NCI-H526 treated with DMSO at 0.1 percent for 48 hours (cell line): ENCODE data around the gene FAM227B.
"Not testable (repeated sequence)": the region's sequence is repeated elsewhere in the genome, so short reads cannot be mapped to it uniquely, and the experiment has no call there.

Source experiments
- DNase-seq: peaks from one replicate; lab custom pipeline; 2025; lab: John Stamatoyannopoulos, UW

FAM227B gene, protein sequence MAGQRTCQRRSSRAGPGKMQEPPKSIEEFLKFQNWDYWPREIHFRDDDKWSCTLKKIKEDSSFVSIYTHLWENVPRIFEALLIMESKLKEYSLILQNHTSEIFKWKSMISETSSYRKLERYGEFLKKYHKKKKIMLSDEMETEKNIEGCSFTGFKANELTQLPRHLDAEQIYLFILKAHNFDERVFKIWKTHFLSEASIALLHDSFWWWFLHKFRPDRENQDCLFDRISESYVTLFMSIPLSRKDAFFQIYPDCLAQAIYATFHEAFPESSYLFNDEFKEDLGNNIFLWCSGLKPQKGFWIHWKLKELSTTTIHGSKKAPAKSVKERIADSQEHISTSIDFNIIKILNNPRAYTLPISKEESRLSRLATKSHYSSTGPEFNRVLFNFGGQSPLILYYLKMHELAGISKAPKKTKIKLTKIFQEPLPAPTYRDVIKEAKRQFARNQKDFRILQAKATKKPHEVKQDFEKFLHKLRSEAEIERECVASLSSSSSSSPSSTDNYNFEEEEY

DNA sequence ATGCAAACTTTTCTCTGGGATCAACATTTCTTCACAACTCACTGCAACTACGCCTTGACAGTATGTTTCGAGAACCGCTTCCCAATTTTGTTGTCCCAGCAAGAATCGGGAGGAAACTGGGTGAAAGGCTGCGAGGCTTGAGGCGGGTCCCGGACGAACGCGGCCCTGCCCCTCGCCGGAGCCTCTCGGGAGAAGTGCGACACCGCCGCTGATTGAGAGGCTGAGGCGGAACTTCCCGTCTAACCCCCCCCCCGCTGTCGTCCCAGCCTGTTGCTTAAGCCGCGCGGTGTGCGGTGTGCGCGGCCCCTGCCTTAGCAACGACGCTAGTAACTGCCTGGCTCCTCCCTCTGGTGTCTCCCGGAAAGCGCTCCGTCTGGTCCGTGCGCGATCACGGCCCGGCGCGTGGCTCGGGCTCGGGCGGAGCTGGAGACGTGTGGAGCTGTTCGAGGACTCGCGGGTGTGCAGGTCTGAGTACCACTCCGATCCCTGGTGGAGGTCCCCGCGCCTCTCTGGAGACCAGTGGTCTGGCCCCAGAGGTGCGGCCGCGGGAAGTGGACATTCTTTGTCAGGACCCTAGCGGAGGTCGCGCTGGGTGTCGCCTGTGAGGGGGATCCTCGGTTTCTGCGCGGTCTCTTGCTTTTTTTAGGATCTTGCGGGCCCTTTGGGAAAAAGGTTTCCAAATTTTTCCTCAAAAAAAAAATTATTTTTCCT lies at the start of gene FAM227B, which contains the start of gene DTWD1:
TSS of gene FAM227B (minus strand) at position 161 of the 711 bp plus-strand sequence. CDS start 5,647 bp downstream, outside the sequence.
TSS of gene DTWD1 (plus strand) at position 391 of the 711 bp plus-strand sequence. CDS start 4,120 bp downstream, outside the sequence.
- peak; percentile 97 for DNase-seq

- no peak for DNase-seq
These were observed 48.7 kb upstream of the FAM227B start for GRCh38 chr15:49669288-49669687.

DNA sequence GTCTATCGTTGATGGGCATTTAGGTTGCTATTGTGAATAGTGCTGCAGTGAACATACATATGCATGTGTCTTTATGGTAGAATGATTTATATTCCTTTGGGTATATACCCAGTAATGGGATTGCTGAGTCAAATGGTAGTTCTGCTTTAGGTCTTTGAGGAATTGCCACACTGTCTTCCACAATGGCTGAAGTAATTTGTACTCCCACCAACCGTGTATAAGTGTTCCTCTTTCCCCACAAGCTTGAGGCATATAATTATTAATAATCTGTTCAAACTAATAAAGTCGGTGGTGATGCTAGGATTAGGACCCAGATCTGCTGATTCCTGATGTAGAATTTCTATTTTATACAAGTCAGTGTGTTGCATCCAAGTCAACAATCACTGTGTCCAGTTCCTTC lies 45.9 kb upstream of the FAM227B start:
- DNase-seq = not testable (repeated sequence)

GRCh38 chr15:49664716-49665115 lies 44.1 kb upstream of the FAM227B start:
- no peak for DNase-seq

- DNase-seq = no peak
These were observed 36.1 kb upstream of the FAM227B start for GRCh38 chr15:49656734-49657133.

DNA sequence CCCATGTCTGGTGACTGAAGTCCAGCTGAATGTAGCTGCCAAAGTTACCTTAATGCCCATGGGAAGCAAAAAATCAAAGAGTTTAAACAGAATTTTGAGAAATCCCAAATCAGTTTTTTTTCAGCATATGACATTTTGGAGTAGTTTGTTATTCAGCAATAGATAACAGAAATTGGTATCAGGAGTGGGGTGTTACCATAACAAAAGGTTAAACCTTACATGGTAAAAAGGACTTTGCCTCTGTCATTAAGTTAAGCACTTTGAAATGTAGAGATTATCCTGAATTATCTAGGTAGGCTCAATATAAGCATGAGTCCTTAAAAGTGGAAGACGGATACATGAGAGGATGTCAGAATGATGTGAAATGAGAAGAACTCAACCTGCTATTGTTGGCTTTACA lies 32.3 kb upstream of the FAM227B start:
- DNase-seq = no peak

DNA sequence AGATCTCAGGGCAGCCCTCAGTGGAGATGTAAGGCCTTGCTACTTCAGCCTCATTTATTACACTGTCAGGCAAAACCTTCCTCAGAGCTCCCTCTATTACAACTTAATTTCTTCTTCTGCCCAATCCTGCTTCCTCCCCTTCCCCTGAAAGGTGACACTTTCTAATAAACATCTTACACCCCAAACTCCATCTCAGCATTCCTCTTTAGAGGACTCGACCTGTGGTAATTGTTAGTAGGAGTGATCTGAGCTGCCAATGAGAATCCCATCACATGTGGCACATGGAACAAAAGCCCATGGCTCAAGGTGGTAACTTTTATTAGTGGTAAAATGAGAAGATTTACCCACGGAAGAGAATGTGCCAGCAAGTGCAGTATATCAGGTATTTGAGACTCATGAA lies 30.1 kb upstream of the FAM227B start:
- DNase-seq = no peak

- DNase-seq = no peak
These were observed 29.4 kb upstream of the FAM227B start for GRCh38 chr15:49649987-49650386.

- no peak for DNase-seq
These were observed 26.3 kb upstream of the FAM227B start for GRCh38 chr15:49646891-49647290.

GRCh38 chr15:49645941-49646340 lies 25.3 kb upstream of the FAM227B start:
- no peak for DNase-seq

DNA sequence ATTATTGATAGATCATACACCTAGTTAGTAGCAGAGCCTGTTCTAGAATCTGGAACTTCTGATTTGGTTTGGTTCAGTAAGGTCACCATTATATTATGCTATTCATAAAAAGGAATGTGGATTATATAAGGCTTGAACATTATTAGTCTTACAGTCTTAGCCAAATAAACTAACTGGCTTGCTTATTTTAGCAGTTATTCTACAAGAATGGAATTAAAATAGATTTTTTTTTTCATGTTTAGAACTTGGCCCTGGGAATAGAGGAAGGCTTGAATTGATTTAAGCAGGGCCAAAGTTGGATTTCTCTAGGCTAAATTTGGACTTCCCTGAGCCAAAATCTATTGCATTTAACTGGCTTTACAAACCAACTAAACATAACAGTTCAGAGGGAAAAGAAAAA lies 24.7 kb upstream of the FAM227B start:
- no peak for DNase-seq

DNA sequence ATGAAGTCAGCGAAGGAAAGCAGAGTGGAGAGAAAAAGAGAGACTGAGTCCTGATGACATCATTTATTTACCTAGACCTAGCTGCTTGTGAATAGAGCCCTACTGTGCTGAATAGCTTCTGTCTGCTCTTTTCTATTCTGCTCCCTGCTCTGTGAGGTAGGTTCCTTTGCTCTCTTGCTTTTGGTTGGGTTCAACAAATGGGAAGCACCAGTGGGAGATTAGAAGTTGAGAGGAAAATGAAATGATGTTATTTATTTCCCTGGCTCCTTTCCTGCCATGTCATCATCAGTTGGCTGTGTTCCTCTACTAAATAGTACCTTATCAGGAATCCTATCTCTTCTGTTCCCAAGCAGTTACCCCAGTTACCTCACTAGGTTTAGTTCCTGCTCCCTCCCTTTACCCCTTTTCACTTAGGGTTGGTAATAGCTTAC lies 23.8 kb upstream of the FAM227B start:
- no peak for DNase-seq

- DNase-seq = no peak
These were observed 17.2 kb upstream of the FAM227B start for GRCh38 chr15:49637857-49638256.

- peak; percentile 10 for DNase-seq
These were observed 7.8 kb upstream of the FAM227B start for GRCh38 chr15:49628379-49628778.

DNA sequence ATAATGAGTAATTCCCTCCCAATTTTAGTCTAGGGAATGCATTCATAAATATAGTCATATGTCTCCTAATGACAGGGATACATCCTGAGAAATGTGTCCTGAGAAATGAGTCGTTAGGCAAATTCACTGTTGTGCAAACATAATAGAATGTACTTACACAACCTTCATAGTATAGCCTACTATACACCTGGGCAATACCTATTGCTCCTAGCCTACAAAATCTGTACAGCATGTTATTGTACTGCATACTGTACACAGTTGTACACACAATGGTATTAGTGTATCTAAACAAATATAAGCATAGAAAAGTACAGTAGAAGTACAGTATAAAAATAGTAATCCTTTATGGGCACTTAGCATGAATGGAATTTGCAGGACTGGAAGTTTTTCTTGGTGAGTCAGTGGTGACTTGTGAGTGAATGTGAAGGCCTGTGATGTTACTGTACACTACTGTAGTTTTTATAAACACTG lies 6.8 kb upstream of the FAM227B start:
- peak; percentile 87 for DNase-seq

- DNase-seq = no peak
These were observed 4.9 kb upstream of the FAM227B start for GRCh38 chr15:49625460-49626036.

DNA sequence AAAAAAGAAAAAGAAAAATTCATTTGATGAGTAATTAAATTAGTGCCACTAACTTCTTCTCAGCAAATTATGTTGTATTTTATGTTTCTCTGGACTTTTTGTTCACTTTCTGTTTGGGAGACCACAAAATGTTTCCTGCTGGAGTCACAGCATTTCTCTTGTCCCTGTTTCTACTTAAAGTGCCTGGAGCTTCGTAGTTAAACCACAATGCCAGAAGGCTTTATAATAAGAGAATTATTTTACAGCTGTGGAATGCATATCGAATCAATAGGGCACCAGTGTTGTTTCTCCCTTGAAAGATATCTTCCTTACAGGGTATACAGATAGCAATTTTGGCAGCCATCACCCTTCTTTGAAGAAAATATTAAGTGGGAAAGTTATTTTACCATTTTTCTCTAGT lies 3.4 kb upstream of the FAM227B start:
- no peak for DNase-seq

DNA sequence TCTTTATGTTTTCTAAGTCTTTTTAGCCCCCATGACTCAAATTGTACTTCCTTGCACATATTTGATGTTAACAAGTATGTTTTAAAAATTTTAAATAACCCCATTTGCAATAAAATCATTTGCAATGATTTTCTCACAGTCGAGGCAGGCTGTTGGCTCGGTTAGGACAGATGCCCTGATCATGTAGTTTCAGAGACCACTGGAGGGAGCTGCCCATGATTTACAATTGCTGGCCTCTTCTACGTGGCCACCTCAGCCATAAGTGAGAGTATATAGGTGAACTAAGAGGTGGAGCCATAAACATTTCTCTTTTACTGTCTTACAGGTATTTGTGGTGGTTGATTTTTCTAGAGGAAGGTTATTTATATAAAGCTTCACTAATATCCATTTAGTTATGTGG lies 1.9 kb upstream of the FAM227B start:
- no peak for DNase-seq

DNA sequence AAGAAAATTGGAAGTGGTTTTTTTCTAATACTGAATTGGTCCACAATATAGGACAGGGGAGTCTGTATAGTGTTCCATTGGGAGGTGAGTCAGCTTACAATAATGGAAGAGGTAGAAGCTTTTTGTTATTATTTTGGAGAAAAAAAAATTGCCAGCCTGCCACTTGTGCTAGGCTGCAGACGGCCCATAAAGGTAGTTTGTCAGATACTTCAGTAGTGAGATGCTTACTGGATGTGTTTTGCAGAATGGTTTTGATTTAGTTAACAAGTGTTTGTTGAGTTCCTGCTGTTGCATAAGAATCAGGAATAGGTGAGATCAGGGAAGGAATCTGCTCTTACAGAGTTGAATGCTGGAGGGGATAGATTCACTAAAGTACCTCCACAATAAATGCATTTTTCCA lies 1.3 kb upstream of the FAM227B start:
- no peak for DNase-seq

DNA sequence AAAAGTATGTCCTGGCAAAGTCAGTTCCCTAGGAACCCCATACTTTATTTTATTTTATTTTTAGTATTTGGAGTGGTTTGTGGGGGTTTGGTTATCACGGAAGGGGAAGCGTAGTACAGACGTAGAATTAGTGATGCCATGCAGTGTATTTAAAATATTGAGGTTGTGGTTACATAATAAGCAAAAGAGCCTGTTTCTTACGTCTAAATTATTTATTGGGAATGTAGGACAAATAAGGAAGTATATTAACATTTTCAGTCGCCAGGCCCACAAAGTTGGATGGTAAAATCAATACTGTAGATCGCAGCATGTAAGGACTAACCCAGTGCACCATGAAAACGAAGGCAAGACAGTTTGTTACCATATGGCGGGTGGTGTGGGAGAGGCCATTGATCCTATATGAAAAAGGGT lies 788 bp upstream of the FAM227B start:
- DNase-seq = peak; percentile 58

DNA sequence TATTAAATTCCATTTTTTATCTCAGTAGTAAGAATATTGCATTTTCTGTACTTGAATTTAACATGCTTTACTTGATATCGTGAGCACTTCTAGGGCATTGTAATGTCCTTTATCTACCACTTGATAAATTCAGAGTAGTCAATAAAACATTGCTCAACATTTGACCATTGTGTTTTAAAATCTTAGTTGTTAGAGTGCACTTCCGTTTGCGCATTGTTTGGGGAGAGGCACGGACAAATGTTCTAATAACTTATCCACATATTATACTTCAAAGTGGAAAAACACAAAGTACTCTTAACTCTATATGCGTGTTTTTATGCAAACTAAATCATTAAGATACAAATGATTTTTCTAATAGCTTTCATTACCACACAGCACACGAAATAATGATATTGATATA lies 419 bp downstream of the FAM227B start:
- DNase-seq = no peak

- no peak for DNase-seq
These were observed 1.4 kb downstream of the FAM227B start for GRCh38 chr15:49619226-49619625.
